Nephron progenitor cell (in vitro differentiated cells): Measurements from ENCODE around the gene MYO1B.

Experiments used
- DNase-seq: peaks from one replicate; pipeline ENCODE4 v3.0.0; 2021
- H3K27ac Mint-ChIP-seq: 2 replicates; pipeline ENCODE4 v1.8.0; 2021; ENCODE audit warnings: mild to moderate bottlenecking, moderate library complexity, mixed read lengths
- H3K27me3 Mint-ChIP-seq: 2 replicates; pipeline ENCODE4 v1.8.0; 2021; ENCODE audit warnings: mild to moderate bottlenecking, low read depth, mixed read lengths; ENCODE audit not compliant: poor library complexity
- H3K36me3 Mint-ChIP-seq: 2 replicates; pipeline ENCODE4 v1.8.0; 2021; ENCODE audit warnings: low read depth, mixed read lengths
- H3K4me1 Mint-ChIP-seq: 2 replicates; pipeline ENCODE4 v1.8.0; 2021; ENCODE audit warnings: mixed read lengths
- H3K4me3 Mint-ChIP-seq: 2 replicates; pipeline ENCODE4 v1.8.0; 2021; ENCODE audit warnings: mild to moderate bottlenecking, moderate library complexity, mixed read lengths
- H3K9me3 Mint-ChIP-seq: 2 replicates; pipeline ENCODE4 v1.8.0; 2021; ENCODE audit warnings: mild to moderate bottlenecking, moderate library complexity, mixed read lengths
- TF ChIP-seq, protein P1 (sequence below): fragments of 200-600 bp; sonication (generic); IDR thresholded peaks from 2 replicates; pipeline ENCODE4 v1.5.0; 2021; ENCODE audit warnings: antibody characterized with exemption

MYO1B gene

DNA sequence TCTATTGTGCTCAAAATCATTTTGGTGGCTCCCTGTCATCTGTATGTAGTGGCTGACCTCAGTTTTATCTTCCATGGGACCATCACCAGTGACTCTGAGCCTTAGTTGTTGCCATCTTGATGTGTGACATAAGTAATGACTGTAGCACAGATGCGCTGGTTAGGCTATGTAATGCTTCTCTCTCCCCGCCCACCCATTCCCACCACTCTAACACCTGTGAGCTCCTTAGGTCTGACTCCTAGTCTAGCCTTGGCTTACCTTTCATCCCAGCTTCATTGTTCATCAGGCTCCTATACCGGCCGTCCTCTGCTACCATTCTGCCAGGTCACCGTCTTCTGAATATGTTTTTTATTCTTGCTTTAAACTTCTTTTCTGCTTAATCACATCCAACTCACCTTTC lies 17.2 kb downstream of the MYO1B start:
- Mint-ChIP-seq H3K4me3 (no peak overlapping the region), H3K4me1 (peaks cover 46% of the 10 kb centered on the region), H3K27ac (no peak overlapping the region)

GRCh38 chr2:191263050-191263449 lies 17.8 kb downstream of the MYO1B start:
- H3K9me3 Mint-ChIP-seq: no peaks in the 10 kb centered on the region
- H3K36me3 Mint-ChIP-seq: peaks cover 31% of the 10 kb centered on the region
- TF ChIP-seq, protein P1, sequence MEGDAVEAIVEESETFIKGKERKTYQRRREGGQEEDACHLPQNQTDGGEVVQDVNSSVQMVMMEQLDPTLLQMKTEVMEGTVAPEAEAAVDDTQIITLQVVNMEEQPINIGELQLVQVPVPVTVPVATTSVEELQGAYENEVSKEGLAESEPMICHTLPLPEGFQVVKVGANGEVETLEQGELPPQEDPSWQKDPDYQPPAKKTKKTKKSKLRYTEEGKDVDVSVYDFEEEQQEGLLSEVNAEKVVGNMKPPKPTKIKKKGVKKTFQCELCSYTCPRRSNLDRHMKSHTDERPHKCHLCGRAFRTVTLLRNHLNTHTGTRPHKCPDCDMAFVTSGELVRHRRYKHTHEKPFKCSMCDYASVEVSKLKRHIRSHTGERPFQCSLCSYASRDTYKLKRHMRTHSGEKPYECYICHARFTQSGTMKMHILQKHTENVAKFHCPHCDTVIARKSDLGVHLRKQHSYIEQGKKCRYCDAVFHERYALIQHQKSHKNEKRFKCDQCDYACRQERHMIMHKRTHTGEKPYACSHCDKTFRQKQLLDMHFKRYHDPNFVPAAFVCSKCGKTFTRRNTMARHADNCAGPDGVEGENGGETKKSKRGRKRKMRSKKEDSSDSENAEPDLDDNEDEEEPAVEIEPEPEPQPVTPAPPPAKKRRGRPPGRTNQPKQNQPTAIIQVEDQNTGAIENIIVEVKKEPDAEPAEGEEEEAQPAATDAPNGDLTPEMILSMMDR: no peak
- H3K4me3 Mint-ChIP-seq: no peak overlapping the region
- no peaks in the 10 kb centered on the region for H3K27me3 Mint-ChIP-seq
- no peak for DNase-seq
- H3K4me1 Mint-ChIP-seq: peaks cover 51% of the 10 kb centered on the region
- no peak overlapping the region for H3K27ac Mint-ChIP-seq

More for the DNA sequence above, 17.2 kb downstream of the MYO1B start:
- no peak for DNase-seq
- no peaks in the 10 kb centered on the region for H3K9me3 Mint-ChIP-seq
- TF ChIP-seq, protein P1: no peak
- peaks cover 28% of the 10 kb centered on the region for H3K36me3 Mint-ChIP-seq
- no peaks in the 10 kb centered on the region for H3K27me3 Mint-ChIP-seq

DNA sequence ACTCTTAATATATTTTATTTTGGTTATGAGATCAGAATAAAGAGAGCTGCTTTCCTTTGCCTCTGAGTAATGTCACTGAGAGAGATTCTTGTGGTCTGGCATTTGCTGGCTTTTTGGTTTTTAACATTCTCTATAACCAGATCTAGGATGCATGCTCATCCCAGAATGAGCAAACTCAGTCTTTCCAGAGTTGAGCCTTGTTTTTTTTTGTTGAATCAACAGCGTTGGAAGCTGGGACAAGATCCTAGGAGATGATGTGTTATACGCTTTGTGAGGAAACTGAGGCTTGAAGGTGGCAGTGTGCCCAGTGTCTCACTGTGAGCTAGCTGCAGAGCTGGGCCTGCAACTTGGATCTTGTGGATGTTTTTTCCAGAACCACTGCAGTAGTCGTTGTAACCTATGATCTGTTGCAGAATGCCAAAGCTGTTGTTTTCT lies 19.5 kb downstream of the MYO1B start:
- Mint-ChIP-seq H3K9me3 (no peaks in the 10 kb centered on the region), H3K4me1 (peaks cover 59% of the 10 kb centered on the region), H3K27ac (no peak overlapping the region), H3K27me3 (no peaks in the 10 kb centered on the region), H3K4me3 (no peak overlapping the region), H3K36me3 (peaks cover 32% of the 10 kb centered on the region)
- TF ChIP-seq, protein P1: no peak
- no peak for DNase-seq

DNA sequence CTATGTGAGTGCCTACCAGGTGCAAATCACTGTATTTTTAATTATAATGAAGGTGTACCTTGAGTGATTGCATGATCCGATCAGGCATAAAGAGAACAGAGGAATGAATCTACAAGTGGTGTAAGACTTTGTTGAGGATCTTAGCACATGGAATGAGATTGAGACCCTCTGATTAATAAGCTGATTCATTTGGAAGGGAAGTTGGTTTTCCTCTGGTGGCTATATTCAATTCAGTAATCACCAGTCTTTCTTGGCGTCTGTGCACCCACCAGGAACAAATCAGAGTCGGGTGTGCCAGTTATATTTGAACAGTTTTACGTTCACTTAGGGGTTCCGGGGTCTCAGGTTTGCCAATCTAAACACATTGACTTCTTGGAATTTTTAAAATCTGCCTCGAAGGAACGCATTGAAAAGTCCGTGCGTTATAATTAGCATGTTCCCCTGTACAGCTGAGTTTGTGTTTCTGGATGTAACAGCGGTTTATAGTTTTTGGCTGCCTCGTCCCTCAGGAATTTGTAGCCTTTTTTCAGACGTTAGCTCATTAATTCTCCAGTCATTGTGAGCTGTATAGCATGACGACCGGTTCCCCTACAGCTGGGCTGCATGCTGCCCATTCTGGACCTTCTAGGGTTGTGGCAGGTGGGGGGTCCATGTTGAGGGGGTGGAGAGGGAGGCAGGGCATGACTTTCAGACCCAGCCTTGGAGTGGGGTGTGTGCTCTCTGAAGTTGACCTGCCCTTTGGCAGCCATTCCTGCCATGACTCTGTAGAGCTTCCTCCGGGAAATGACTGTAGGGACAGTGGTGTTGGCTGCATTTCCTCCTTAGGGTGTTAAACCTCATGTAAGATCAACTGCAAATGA lies 20.3 kb downstream of the MYO1B start:
- H3K27ac Mint-ChIP-seq: no peak overlapping the region
- H3K27me3 Mint-ChIP-seq: no peaks in the 10 kb centered on the region
- TF ChIP-seq, protein P1: no peak
- no peak overlapping the region for H3K4me3 Mint-ChIP-seq
- no peak for DNase-seq
- peaks cover 61% of the 10 kb centered on the region for H3K4me1 Mint-ChIP-seq
- no peaks in the 10 kb centered on the region for H3K9me3 Mint-ChIP-seq
- H3K36me3 Mint-ChIP-seq: peaks cover 25% of the 10 kb centered on the region

GRCh38 chr2:191266201-191266600 lies 21.0 kb downstream of the MYO1B start:
- Mint-ChIP-seq H3K36me3 (peaks cover 25% of the 10 kb centered on the region), H3K4me3 (no peak overlapping the region), H3K27ac (no peak overlapping the region), H3K4me1 (peaks cover 66% of the 10 kb centered on the region), H3K27me3 (no peaks in the 10 kb centered on the region), H3K9me3 (no peaks in the 10 kb centered on the region)
- TF ChIP-seq, protein P1: no peak
- no peak for DNase-seq

DNA sequence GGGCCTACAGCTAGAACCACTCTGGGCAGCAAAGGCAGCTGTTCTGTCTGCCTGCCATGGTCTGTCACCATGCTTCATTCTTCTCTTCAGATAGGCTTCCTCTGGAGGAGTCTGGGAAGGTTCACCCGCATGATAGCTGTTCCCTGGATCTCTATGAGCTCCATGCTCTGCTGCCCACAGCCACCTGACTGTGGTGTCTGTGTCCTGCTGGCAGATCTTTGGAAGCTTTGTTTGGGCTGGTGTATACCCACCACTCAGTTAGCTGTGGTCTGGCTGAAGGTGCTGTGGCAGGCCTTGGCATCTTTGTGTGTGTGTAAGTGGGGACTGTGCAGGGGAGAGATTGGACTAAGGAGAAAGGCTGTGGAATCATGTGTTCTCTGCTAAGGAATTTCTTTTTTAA lies 23.4 kb downstream of the MYO1B start:
- H3K4me3 Mint-ChIP-seq: no peak overlapping the region
- peaks cover 21% of the 10 kb centered on the region for H3K36me3 Mint-ChIP-seq
- peaks cover 60% of the 10 kb centered on the region for H3K4me1 Mint-ChIP-seq
- no peak for DNase-seq
- H3K27ac Mint-ChIP-seq: peak overlapping the region; percentile 64
- H3K9me3 Mint-ChIP-seq: no peaks in the 10 kb centered on the region
- TF ChIP-seq, protein P1: no peak
- H3K27me3 Mint-ChIP-seq: no peaks in the 10 kb centered on the region
